Liver (tissue), 9 donors: ENCODE measurements around the gene NAMPT. TPM values are rescaled to one million over a fixed set of nuclear protein-coding genes. Genes with fewer than 3 reads are reported as not detected.

Experiments
- DNase-seq: peaks from one replicate; pipeline ENCODE4 v3.0.0-alpha.2; 2017; ENCODE audit warnings: low spot score
- H3K27ac ChIP-seq, 2 donors: one replicate each; pipeline ENCODE4 v1.7.0; 2013; ENCODE audit warnings: inconsistent platforms in 2 of 2, low read length in 2 of 2, control low read depth in 1 of 2, low read depth in 1 of 2, mild to moderate bottlenecking in 1 of 2
- H3K27me3 ChIP-seq, 4 donors: one replicate each; pipeline versions ENCODE4 v1.6.1 to v1.7.0; 2013; ENCODE audit warnings: low read length in 3 of 4, inconsistent platforms in 1 of 4, mild to moderate bottlenecking in 1 of 4, moderate library complexity in 1 of 4; ENCODE audit not compliant: control insufficient read depth in 4 of 4, insufficient read depth in 4 of 4
- H3K36me3 ChIP-seq, 4 donors: one replicate each; pipeline versions ENCODE4 v1.6.1 to v1.7.0; 2013; ENCODE audit warnings: low read length in 3 of 4, mild to moderate bottlenecking in 3 of 4, low read depth in 1 of 4, moderate library complexity in 1 of 4; ENCODE audit not compliant: control insufficient read depth in 4 of 4, insufficient read depth in 3 of 4
- H3K4me1 ChIP-seq, 4 donors: one replicate each; pipeline versions ENCODE4 v1.6.1 to v1.7.0; 2013; ENCODE audit warnings: low read length in 3 of 4, mild to moderate bottlenecking in 3 of 4, moderate library complexity in 1 of 4; ENCODE audit not compliant: control insufficient read depth in 4 of 4, insufficient read depth in 4 of 4
- H3K4me3 ChIP-seq, 3 donors: one replicate each; pipeline versions ENCODE4 v1.6.1 to v1.7.0; 2013; ENCODE audit warnings: low read length in 3 of 3, control low read depth in 1 of 3, low read depth in 1 of 3, mild to moderate bottlenecking in 1 of 3
- H3K9ac ChIP-seq, 2 donors: one replicate each; pipeline ENCODE4 v1.7.0; 2013; ENCODE audit warnings: low read length in 2 of 2, mild to moderate bottlenecking in 2 of 2, moderate library complexity in 2 of 2, control low read depth in 1 of 2, low read depth in 1 of 2
- H3K9me3 ChIP-seq, 4 donors: one replicate each; pipeline versions ENCODE4 v1.6.1 to v1.7.0; 2013; ENCODE audit warnings: low read length in 3 of 4; ENCODE audit not compliant: control insufficient read depth in 4 of 4
- ATF3 ChIP-seq: IDR thresholded peaks from 2 replicates; pipeline ENCODE4 v1.6.1; 2016; ENCODE audit warnings: antibody characterized with exemption
- FOXA1 ChIP-seq: IDR thresholded peaks from 2 replicates; pipeline ENCODE4 v1.6.1; 2016; ENCODE audit warnings: antibody characterized with exemption
- FOXA2 ChIP-seq: IDR thresholded peaks from 2 replicates; pipeline ENCODE4 v1.6.1; 2016; ENCODE audit warnings: antibody characterized with exemption
- GABPA ChIP-seq, 2 donors: IDR thresholded peaks in 1 of 2; conservative IDR thresholded peaks in 1 of 2; 2 replicates each; pipeline ENCODE4 v1.6.1; 2016; ENCODE audit warnings: antibody characterized with exemption in 2 of 2, mild to moderate bottlenecking in 1 of 2, moderate library complexity in 1 of 2
- HNF4A ChIP-seq, 2 donors: conservative IDR thresholded peaks; 2 replicates each; pipeline ENCODE4 v1.6.1; 2016; ENCODE audit warnings: antibody characterized with exemption in 2 of 2, mild to moderate bottlenecking in 2 of 2
- HNF4G ChIP-seq: IDR thresholded peaks from 2 replicates; pipeline ENCODE4 v1.6.1; 2016; ENCODE audit warnings: antibody characterized with exemption
- JUND ChIP-seq, 2 donors: IDR thresholded peaks; 2 replicates each; pipeline ENCODE4 v1.6.1; 2016; ENCODE audit warnings: antibody characterized with exemption in 2 of 2
- MAX ChIP-seq: IDR thresholded peaks from 2 replicates; pipeline ENCODE4 v1.6.1; 2016; ENCODE audit warnings: antibody characterized with exemption
- NR2F2 ChIP-seq: IDR thresholded peaks from 2 replicates; pipeline ENCODE4 v1.6.1; 2016; ENCODE audit warnings: antibody characterized with exemption
- RAD21 ChIP-seq, 2 donors: IDR thresholded peaks; 2 replicates each; pipeline ENCODE4 v1.6.1; 2016; ENCODE audit warnings: antibody characterized with exemption in 2 of 2, mild to moderate bottlenecking in 2 of 2
- RXRA ChIP-seq, 2 donors: IDR thresholded peaks; 2 replicates each; pipeline ENCODE4 v1.6.1; 2017 to 2018; ENCODE audit warnings: antibody characterized with exemption in 2 of 2, mild to moderate bottlenecking in 1 of 2
- SP1 ChIP-seq: IDR thresholded peaks from 2 replicates; pipeline ENCODE4 v1.6.1; 2018; ENCODE audit warnings: antibody characterized with exemption, mild to moderate bottlenecking
- TAF1 ChIP-seq: conservative IDR thresholded peaks from 2 replicates; pipeline ENCODE4 v1.6.1; 2016; ENCODE audit warnings: antibody characterized with exemption, mild to moderate bottlenecking
- YY1 ChIP-seq: IDR thresholded peaks from 2 replicates; pipeline ENCODE4 v1.6.1; 2016; ENCODE audit warnings: antibody characterized with exemption, mild to moderate bottlenecking
- WGBS: extraction: QIAGEN DNeasy Blood & Tissue Kit; methylation state at CpG from one replicate; pipeline ENCODE4 v1.1.7; 2013; 5-methylcytosine and 5-hydroxymethylcytosine counted together
- polyA plus RNA-seq, 2 donors: library from polyadenylated mRNA; stranded (reverse) in 1 of 2; unstranded in 1 of 2; fragments of 200-250 nt in 1 of 2; fragments of >200 nt in 1 of 2; fragmentation: Nextera tagmentation in 1 of 2; extraction: Ambion mirVana in 1 of 2; gene quantifications; one replicate each; pipeline versions ENCODE4 v1.2.1 to v1.2.3, GENCODE V29; 2013 to 2015
- total RNA-seq, 2 donors: library from RNA; depleted of rRNA; stranded (reverse); fragments of >200 nt; gene quantifications; one replicate each; pipeline ENCODE4 v1.2.3, GENCODE V29; 2014
- TF ChIP-seq, protein P1 (sequence below): IDR thresholded peaks from 2 replicates; pipeline ENCODE4 v1.6.1; 2016; ENCODE audit warnings: antibody characterized with exemption
- TF ChIP-seq, protein P2 (sequence below): fragments of 150-350 bp; IDR thresholded peaks from 2 replicates; pipeline ENCODE4 v1.5.1; 2017; ENCODE audit warnings: improper control_type of control experiment, low read depth, low read length; ENCODE audit not compliant: missing input control
- TF ChIP-seq, protein P3 (sequence below): IDR thresholded peaks from 2 replicates; pipeline ENCODE4 v1.6.1; 2016; ENCODE audit warnings: antibody characterized with exemption, mild to moderate bottlenecking
- donor health status: healthy.
- donor health status: healthy.
- donor health status: healthy.
- donor health status: healthy.
- donor health status: healthy.

NAMPT gene
- total and polyA plus RNA-seq, 4 donors: 20.8 to 444 (median 160) TPM

DNA sequence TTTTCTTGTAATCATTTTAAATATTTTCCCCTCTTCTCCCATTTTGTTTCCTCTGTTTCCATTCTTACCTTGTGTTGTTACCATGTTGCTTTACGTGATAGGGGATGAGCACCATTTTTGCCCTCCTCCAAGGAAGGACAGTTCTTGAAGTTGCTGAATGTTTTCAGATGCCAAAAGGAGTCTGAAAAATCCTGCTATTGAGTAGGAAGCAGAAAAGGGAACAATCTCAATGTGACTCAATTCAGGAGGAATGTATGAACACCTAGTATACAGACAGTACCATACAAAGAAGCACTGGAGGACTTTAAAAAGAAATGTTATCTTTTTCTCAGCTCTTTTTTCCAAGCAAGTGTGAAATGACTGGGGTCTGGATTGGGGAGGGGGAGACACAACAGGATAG, 5.1 kb upstream of the NAMPT start:
- TF ChIP-seq SP1: no peak
- TF ChIP-seq, protein P1, sequence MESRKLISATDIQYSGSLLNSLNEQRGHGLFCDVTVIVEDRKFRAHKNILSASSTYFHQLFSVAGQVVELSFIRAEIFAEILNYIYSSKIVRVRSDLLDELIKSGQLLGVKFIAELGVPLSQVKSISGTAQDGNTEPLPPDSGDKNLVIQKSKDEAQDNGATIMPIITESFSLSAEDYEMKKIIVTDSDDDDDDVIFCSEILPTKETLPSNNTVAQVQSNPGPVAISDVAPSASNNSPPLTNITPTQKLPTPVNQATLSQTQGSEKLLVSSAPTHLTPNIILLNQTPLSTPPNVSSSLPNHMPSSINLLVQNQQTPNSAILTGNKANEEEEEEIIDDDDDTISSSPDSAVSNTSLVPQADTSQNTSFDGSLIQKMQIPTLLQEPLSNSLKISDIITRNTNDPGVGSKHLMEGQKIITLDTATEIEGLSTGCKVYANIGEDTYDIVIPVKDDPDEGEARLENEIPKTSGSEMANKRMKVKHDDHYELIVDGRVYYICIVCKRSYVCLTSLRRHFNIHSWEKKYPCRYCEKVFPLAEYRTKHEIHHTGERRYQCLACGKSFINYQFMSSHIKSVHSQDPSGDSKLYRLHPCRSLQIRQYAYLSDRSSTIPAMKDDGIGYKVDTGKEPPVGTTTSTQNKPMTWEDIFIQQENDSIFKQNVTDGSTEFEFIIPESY: no peak
- no peak for TF ChIP-seq RAD21 (IDR thresholded peaks at IDR 0.05)
- TF ChIP-seq, protein P2, sequence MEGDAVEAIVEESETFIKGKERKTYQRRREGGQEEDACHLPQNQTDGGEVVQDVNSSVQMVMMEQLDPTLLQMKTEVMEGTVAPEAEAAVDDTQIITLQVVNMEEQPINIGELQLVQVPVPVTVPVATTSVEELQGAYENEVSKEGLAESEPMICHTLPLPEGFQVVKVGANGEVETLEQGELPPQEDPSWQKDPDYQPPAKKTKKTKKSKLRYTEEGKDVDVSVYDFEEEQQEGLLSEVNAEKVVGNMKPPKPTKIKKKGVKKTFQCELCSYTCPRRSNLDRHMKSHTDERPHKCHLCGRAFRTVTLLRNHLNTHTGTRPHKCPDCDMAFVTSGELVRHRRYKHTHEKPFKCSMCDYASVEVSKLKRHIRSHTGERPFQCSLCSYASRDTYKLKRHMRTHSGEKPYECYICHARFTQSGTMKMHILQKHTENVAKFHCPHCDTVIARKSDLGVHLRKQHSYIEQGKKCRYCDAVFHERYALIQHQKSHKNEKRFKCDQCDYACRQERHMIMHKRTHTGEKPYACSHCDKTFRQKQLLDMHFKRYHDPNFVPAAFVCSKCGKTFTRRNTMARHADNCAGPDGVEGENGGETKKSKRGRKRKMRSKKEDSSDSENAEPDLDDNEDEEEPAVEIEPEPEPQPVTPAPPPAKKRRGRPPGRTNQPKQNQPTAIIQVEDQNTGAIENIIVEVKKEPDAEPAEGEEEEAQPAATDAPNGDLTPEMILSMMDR: no peak
- no peak for TF ChIP-seq FOXA2
- no peak for TF ChIP-seq YY1
- TF ChIP-seq, protein P3, sequence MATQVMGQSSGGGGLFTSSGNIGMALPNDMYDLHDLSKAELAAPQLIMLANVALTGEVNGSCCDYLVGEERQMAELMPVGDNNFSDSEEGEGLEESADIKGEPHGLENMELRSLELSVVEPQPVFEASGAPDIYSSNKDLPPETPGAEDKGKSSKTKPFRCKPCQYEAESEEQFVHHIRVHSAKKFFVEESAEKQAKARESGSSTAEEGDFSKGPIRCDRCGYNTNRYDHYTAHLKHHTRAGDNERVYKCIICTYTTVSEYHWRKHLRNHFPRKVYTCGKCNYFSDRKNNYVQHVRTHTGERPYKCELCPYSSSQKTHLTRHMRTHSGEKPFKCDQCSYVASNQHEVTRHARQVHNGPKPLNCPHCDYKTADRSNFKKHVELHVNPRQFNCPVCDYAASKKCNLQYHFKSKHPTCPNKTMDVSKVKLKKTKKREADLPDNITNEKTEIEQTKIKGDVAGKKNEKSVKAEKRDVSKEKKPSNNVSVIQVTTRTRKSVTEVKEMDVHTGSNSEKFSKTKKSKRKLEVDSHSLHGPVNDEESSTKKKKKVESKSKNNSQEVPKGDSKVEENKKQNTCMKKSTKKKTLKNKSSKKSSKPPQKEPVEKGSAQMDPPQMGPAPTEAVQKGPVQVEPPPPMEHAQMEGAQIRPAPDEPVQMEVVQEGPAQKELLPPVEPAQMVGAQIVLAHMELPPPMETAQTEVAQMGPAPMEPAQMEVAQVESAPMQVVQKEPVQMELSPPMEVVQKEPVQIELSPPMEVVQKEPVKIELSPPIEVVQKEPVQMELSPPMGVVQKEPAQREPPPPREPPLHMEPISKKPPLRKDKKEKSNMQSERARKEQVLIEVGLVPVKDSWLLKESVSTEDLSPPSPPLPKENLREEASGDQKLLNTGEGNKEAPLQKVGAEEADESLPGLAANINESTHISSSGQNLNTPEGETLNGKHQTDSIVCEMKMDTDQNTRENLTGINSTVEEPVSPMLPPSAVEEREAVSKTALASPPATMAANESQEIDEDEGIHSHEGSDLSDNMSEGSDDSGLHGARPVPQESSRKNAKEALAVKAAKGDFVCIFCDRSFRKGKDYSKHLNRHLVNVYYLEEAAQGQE: no peak
- TF ChIP-seq GABPA (IDR thresholded peaks at IDR 0.05 in 1 of 2, conservative IDR thresholded peaks at IDR 0.05 in 1 of 2): no peak
- no peak for TF ChIP-seq HNF4G
- TF ChIP-seq MAX: no peak
- no peak for TF ChIP-seq NR2F2
- no peak for TF ChIP-seq TAF1
- TF ChIP-seq FOXA1: no peak
- TF ChIP-seq JUND (IDR thresholded peaks at IDR 0.05): no peak
- Histone ChIP-seq H3K4me3 (no peak overlapping the region), H3K9me3 (no peaks in the 10 kb centered on the region), H3K9ac (no peak overlapping the region), H3K27ac (no peak overlapping the region), H3K27me3 (no peaks in the 10 kb centered on the region), H3K36me3 (no peaks in the 10 kb centered on the region), H3K4me1 (no peaks in the 10 kb centered on the region)
- WGBS: 87% methylated on average over 1 of the region's 1 CpG
- DNase-seq: no peak

DNA sequence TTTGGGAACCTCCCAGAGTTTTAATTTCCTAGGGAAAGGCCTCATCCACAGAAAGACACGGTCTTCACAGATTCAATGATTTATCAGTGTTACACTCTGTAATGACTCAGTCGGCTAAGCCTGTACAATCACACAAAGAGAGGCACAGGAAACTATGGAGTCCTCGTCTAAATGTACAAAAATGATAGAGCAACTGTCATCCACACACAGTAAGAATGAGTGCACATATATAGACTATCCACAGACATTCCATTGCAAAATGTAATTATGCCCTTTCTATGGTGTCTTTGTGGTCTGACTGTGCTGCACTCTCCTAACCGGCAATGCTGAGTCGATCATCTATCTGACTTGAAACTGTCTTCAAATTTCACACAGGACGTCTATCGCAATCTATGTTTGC, 3.5 kb upstream of the NAMPT start:
- no peaks in the 10 kb centered on the region for H3K4me1 ChIP-seq
- no peaks in the 10 kb centered on the region for H3K9me3 ChIP-seq
- no peaks in the 10 kb centered on the region for H3K36me3 ChIP-seq
- no peak overlapping the region for H3K4me3 ChIP-seq
- WGBS: 95% methylated on average over 7 of the region's 7 CpGs
- DNase-seq: no peak
- H3K27me3 ChIP-seq: no peaks in the 10 kb centered on the region
- H3K9ac ChIP-seq: no peak overlapping the region
- H3K27ac ChIP-seq: no peak overlapping the region
- TF ChIP-seq, protein P1: no peak
- TF ChIP-seq HNF4G (no peak), FOXA2 (no peak), SP1 (no peak), JUND (IDR thresholded peaks at IDR 0.05) (no peak), RAD21 (IDR thresholded peaks at IDR 0.05) (no peak), RXRA (IDR thresholded peaks at IDR 0.05) (no peak), MAX (no peak), NR2F2 (no peak), HNF4A (conservative IDR thresholded peaks at IDR 0.05) (no peak), FOXA1 (no peak), ATF3 (no peak)
- TF ChIP-seq, protein P2: no peak
